ENCODE data around the gene MAST4.

The MAST4 gene

DNA sequence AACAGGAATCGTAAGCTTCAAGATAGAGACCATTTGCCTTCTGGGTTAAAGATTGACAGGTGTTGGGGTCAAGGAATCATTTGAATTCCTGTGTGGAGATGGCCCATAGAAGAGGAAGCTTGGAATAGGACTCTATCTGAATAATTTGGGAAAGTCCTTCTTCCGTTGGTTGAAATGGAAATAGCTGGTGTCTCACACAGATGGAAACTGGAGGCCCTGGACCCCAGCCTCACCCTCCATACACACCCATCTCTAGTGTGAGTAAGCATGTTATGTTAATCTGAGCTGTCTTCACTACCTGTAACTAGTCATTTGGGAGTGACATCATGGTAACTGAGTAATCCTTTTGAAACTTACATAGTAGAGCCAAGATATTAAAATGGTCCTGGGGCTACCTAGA, 416.0 kb downstream of the MAST4 start:
- no peak overlapping the region for H3K4me3 ChIP-seq (ENCODE audit: control insufficient read depth, low read depth, low read length)
- peak; percentile 66 for DNase-seq (ENCODE audit: low read depth)

DNA sequence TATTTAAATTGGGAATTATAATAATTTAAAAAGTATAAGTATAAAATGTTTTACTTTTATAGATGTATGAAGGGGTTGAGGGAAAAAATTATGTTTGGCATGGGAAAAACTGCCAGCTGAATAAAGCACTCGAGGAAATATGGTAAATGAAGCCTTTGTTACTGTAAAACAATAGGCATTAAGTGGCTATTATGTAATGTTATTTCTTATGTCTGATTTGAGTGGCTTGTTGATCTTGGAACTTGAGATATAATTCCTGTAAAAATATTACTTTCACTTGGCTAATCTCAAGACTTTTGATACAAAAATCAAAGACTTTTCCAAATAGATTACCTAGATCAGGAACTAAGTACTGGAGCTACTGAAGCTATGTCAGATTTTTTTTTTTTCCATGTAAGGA, 417.5 kb downstream of the MAST4 start:
- H3K4me3 ChIP-seq (ENCODE audit: control insufficient read depth, low read depth, low read length), result no peak overlapping the region
- no peak for DNase-seq (ENCODE audit: low read depth)

More for the DNA sequence above, 416.0 kb downstream of the MAST4 start:
- TF ChIP-seq CTCF (conservative IDR thresholded peaks at IDR 0.05; ENCODE audit: control insufficient read depth, insufficient read depth, low read depth, low read length), result no peak

GRCh38 chr5:67014191-67014590, 418.0 kb downstream of the MAST4 start:
- DNase-seq (ENCODE audit: low read depth), result no peak
- no peak overlapping the region for H3K4me3 ChIP-seq (ENCODE audit: control insufficient read depth, low read depth, low read length)
- no peak for TF ChIP-seq CTCF (conservative IDR thresholded peaks at IDR 0.05; ENCODE audit: control insufficient read depth, insufficient read depth, low read depth, low read length)

More for the DNA sequence above, 417.5 kb downstream of the MAST4 start:
- no peak for TF ChIP-seq CTCF (conservative IDR thresholded peaks at IDR 0.05; ENCODE audit: control insufficient read depth, insufficient read depth, low read depth, low read length)

- TF ChIP-seq CTCF (conservative IDR thresholded peaks at IDR 0.05; ENCODE audit: control insufficient read depth, insufficient read depth, low read depth, low read length), result no peak
- peak; percentile 40 for DNase-seq (ENCODE audit: low read depth)
- peak overlapping the region; percentile 36 for H3K4me3 ChIP-seq (ENCODE audit: control insufficient read depth, low read depth, low read length)
These were observed 418.8 kb downstream of the MAST4 start for GRCh38 chr5:67014957-67015400.

- DNase-seq (ENCODE audit: low read depth), result peak; percentile 80
- no peak for TF ChIP-seq CTCF (conservative IDR thresholded peaks at IDR 0.05; ENCODE audit: control insufficient read depth, insufficient read depth, low read depth, low read length)
- H3K4me3 ChIP-seq (ENCODE audit: control insufficient read depth, low read depth, low read length), result peak overlapping the region; percentile 36
These were observed 419.5 kb downstream of the MAST4 start for GRCh38 chr5:67015541-67016191.

- DNase-seq (ENCODE audit: low read depth), result no peak
- H3K4me3 ChIP-seq (ENCODE audit: control insufficient read depth, low read depth, low read length), result no peak overlapping the region
- TF ChIP-seq CTCF (conservative IDR thresholded peaks at IDR 0.05; ENCODE audit: control insufficient read depth, insufficient read depth, low read depth, low read length), result no peak
These were observed 423.1 kb downstream of the MAST4 start for GRCh38 chr5:67019065-67019845.
